HG03457 (cell line): Measurements from ENCODE around the gene TXNDC8.

Experiments
- ATAC-seq: cut with Tn5 transposase; IDR thresholded peaks from one replicate; pipeline ENCODE4 v1.9.1; 2021; ENCODE audit warnings: moderate number of reproducible peaks; ENCODE audit not compliant: unreplicated experiment

Gene TXNDC8

DNA sequence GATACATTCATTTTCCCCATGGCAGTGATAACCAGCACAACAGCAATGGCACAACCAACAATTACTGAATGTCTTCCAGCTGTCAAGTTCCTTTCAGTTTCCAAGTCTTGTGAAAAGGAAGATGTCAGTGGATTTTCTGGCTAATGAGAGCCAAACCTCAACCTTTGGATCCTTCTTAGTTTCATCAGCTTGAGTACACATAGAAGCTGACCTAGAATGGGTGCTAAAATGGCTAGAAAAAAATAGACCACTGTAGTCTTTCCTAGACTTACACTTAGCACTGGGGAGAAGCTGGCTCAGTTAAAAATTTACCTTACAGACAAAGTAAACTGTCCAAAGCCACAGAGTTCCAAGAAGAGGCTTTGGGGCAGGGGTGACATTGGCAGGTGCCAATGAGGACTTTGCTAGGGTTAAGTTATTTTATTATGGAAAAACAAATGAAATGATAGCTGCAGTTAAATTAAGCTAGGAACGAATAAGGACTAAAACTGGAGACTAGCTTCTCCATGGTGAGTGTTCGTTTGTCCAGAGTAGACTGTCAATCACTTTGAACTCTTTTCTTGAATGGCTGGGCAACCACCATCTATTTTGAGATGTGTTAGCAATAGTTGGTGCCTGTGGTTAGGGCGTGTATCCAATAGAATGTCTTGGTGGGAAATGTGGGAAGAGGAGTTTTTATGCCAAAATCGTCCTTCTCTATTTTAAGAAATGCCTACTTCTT is 55.5 kb downstream of the TXNDC8 start:
- ATAC-seq, result no peak

DNA sequence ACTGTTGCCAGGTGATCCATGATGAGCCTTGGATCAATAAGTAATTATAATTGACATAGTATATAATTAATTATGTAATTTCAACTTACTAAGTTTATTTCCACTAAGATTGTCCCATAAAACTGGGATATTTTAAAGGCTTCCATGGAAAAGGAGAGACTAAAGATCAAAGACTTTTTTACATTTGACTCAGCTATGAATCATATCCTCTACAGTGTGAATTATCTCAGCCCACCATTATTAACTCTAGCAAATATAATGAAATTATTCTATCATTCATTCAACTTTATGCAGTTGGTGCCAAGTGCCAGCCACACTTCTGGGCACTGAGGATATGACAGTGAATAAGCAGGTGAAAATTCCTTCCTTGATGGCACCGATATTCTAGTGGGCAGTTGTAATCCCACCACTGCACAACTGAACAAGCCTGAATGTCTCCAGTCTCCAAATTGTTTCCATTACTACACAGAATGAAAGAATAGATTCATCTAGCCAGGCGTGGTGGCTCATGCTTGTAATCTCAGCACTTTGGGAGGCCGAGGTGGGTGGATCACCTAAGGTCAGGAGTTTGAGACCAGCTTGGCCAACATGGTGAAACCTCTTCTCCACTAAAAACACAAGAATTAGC is 59.5 kb downstream of the TXNDC8 start:
- no peak for ATAC-seq

DNA sequence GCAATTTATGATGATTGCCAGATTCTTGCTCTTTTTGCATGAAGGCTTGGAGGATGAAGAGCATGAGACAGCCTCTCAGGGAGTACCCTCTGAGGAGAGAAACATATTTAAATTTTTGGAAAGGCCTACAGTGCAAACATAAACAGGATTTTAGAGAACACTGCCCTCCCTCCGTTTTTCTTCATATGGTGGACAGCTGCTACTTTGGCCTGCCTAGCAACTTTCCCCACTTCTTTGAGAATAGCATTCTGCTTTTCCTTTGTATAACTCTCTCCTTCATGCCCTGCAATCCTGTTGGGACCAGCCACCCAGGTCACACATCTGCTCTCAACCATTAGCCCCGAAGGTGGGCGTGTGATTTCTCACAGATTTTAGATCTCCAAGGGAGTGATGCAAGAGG is 60.9 kb downstream of the TXNDC8 start:
- ATAC-seq, result no peak

DNA sequence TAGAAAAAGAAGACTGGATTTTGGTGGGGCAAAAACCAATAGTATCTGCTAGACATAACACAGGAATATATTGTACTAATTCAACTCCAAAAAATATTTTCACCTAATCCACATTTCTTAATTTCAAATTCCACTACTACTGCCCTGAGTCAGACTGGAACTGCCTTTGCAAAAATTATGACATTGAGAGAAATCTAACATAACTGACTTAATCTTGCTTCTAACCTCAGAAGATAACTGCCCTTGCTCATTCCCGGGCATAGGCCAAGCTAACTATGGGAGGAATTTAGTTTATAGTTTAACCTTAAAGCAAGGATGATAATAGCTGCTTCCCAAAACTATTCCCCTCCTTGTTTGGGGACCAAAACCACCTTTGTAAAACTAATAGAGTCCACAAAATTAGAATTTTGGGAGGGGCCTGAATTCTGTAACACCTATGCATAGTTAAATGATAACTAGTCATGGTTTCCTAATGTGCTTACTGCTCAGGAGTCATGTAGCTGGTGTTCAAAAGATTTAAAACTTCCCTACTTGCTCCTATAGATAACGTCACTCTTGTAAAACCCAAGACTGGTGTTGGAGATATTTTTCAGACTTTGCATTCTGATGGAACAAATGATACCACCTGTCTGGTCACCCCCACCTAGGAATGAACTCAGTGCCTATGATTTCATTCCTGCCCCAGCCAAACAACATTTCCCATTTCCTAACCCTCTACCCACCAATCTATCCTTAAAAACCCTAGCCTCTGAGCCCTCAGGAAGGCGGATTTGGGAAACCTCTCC is 67.3 kb downstream of the TXNDC8 start:
- ATAC-seq, result no peak

DNA sequence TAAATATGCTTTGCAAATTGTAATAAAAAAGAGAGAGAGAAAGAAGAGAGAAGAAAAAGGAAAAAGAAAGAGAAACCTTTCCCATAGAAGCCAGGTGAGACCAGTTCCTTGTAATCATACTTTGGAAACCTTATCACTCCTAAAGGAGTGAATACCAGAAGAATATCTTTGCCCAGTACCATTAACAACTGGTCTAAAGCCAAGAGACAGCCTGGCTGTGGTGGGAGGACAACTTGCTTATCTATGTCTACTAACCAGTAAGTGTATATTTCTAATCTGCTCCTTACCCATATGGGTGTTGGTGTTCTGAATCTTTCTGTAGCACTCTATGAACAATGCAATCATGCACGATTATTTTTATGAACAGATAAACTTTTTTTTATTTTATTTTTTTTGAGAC is 70.9 kb downstream of the TXNDC8 start:
- ATAC-seq, result no peak

DNA sequence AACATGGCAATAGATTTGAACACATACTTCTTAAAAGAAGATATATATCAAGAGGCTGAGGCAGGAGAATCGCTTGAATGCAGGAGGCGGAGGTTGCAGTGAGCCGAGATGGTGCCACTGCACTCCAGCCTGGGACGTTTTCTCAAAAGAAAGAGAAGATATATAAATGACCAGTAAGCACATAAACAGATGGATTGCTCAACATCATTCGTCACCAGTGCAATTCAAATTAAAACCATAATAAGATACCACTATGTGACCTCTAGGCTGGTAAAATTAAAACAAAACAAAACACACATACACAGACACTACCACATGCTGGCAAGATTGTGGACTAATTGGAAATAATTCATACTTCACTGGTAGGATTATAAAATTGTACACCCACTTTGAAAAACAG is 76.0 kb downstream of the TXNDC8 start:
- no peak for ATAC-seq

DNA sequence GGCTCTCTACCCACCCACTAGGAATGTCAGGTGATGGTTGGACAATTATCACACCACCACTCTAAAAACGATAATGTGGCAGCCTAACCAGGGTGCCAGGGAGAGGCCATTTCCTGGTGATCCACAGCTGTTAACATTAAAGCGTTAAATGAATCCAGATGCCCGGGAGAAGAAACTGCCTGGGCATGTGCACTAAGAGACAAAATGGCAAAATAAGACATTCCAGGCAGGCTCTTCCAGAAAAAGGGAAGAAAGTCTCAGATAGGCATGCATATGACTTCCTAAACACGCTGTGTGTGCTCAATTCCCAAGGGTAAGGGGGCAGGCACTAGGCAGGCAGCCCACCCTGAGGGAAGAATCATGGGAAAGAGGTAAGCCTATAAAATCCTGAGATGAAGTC is 76.8 kb downstream of the TXNDC8 start:
- ATAC-seq, result no peak

DNA sequence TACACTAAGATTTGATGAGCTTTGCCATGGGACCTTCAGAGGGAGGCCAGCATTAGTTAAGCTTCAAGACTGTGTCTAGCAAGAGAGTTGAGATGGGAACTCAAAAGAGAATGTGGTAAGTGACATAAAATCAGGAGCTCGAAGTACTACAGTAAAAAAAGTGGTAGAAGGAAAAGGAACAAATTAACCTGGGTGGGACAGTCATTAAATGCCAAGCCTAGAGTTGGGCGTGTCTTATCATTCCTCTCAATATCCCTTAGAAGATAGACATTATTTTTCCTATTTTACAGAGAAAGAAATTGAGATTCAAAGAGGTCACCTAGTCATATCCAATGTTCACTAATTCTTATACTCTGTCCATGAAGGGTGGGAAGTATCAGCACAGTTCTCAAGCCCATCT is 78.1 kb downstream of the TXNDC8 start:
- no peak for ATAC-seq

DNA sequence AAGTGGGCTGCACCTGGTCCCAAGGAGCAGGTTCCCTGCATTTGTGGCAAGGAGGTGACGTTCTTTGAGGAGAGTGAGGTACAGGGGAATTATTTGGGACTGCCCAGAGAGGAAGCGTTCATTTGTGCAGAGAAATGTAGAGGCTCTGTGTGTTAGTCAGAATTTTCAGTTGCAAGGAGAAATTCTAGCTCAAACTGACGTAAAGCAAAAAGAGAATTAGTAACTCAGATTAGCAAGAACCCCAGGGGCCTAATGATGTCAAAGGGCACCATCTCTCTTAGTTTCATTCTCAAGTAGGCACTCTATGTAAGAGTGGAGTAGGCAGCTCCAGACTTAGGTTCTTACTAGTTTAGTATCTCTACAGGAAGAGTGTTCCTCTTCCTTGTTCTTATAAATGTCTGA is 79.0 kb downstream of the TXNDC8 start:
- no peak for ATAC-seq

DNA sequence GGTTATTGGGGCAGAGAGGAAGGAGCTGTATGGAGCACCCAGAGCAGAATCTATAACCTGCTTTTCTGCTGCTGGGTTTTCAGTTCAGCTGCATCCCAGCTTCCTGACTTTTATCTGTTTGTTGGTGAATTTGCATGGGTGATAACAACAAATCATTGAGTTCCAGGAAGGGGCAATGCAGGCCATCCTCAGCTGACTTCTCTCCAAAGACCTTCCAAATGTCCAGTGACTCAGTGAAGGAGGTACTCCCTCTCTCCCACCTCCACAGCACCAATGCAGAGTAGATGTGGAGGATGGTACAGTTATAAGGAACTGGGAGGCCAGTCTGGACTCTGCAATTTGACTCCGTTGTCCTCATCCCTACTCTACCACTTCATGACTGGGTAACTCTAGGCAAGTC is 79.7 kb downstream of the TXNDC8 start:
- ATAC-seq, result no peak

DNA sequence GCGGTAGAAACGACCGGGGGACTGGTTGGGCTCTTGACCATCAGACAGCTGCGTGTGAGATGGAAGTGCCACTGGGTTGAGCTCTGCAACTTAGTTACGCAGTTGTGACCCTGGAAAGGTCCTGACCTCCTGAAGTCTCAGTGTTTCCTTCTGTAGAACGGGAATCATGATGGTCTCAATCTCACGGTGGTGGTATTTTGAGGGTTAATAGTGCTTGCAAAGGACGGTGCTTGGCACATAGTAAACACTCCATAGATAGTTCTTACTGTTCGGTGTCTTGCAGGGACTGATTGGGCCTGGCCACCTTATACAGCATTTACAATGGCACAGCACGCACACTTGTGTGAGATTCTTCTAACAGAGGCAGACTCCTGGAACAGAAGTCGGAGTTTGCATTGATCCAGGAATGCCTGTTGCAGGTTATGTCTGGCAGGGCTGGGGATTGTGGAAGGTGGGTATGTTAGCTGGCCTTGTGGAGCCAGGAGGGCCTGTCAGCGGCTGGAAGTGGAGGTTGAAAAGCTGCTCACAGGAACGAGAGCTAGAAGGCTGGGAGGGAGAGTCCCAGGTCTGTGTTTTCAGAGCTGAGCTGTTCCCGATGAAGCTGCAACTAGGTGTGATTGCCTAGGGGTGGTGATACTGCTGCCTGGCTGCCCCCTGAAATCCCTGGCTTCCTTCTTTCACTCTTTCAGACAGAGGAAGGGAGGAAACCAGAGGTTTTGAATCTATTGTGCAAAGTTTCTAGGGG is 80.4 kb downstream of the TXNDC8 start:
- no peak for ATAC-seq

DNA sequence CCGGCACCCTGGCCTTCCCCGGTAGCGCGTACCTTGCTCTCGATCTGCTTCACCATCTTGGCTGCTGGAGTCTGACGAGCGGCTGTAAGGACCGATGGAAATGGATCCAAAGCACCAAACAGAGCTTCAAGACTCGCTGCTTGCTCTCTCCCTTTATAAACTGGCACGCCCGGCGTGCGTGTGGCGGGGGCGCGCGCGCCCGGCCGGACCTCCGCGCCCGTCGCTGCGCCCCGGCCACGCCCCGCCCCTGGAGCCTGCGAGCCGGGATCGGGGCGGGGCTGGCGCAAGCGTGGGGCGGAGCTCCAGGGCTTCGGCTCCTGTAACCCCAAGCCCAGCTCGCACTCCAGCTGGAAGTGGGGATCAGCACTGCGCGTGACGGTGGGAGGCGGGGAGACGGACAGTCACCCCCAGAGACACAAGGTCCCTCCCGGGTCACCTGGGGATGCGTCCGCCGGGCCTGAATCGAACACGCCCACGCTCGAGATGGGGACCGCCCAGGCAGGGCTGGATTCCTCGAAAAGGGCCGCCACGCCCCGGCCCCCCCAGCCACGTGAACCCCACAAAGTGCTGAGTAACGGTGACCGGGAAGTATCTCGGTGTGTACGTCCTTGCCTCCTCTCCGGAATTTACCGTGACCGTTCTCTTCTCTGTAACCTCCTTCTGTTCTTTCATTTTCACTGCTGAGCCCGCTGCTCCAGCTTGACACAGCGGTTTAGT is 81.1 kb downstream of the TXNDC8 start, which contains the start of gene TXN:
TSS of gene TXN (minus strand) at position 128 of the 717 bp plus-strand sequence. CDS start at position 56, 72 bp downstream.
- ATAC-seq, result peak; percentile 63

DNA sequence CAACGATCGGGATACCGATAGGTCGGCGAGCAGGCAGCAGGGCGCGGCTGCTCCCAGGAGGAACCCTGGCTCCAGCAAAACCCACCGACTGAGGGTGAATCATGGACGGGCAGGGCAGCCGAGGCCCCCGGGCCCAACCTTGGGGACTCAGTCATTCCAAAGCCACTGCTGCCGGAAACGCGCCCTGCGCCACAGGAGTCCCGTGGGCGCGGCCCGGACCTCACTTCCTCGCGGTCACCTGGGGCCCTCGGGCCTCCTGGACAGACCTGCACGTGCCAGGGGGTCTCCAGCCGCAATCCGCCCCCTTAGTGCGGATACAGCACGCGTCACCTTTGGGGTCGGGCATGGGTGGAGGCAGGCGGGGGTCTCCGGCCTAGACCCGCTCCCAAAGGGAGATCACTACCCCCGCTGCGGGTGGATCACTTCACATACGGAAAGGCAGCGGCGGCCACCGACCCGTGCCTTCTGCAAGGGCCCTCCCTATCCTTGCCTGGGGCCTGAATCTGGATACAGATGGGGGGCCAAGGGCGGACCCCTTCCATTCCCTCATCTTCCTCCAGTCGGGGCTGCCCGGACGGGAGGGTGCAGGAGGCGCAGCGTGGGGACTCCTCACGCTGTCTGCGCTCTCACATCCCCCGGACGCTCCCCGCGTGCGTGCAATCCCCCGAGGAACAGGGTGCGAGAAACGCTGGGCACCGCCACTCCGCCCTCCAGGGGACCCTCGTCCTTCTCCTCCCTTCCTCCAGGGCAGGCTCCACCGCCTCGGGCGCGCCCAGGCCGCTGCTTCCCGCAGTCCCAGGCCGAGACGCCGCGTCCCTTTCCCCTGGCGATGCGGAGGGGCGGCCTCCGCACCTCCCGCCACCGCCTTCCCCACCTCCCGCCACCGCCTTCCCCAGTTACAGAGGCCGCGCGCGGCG is 81.9 kb downstream of the TXNDC8 start:
- peak; percentile 15 for ATAC-seq

DNA sequence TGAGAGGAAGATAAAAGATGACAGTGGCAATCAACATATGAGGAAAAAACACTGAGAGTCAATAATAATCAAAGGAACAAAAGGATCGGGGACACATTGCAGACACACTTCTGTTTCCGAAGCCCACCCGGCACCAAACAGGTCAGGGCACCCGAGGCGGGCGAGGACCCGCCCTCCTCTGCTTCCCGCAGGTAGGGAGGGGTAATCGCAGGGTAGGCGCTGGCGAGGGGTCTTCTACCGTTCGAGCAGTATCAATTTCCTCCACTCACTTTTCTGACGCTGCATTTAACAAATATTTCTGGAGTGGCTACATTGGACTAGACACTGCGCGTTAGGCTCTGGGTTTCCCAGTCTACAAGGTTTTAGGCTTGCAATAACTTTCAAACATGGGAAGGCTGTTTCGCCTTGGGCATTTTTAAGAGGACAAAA is 82.6 kb downstream of the TXNDC8 start:
- ATAC-seq, result no peak

DNA sequence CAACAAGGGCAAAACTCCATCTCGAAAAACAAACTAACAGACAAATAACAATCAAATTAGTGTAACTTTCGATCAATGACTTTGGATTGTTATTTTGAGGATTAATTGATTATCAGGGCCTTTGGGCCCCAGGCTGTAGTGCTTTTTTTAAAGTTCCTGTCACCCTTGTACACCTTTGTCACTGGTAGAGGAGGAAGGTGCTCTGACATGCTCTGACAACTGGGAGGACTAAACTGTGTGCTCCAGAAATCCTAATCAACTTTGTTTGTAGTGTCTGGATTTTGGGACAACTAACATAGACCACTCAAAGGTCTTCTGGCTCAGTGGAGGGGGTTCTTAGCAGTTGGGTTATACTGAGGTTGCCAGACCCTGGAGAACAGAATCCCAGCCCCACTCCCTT is 83.2 kb downstream of the TXNDC8 start:
- no peak for ATAC-seq
